MM.1S (cell line): ENCODE results near the gene TPRN.

Source experiments
- DNase-seq: peaks from one replicate; pipeline ENCODE4 v3.0.0-alpha.2; 2015
- H2AFZ ChIP-seq: fragments of 300-600 bp; sonication (generic); 2 replicates; pipeline ENCODE4 v1.6.0; 2016; ENCODE audit warnings: antibody characterized with exemption, low read length
- H3F3A ChIP-seq: fragments of 300-600 bp; sonication (generic); 2 replicates; pipeline ENCODE4 v1.6.1; 2016; ENCODE audit warnings: mild to moderate bottlenecking, antibody characterized with exemption, low read length, moderate library complexity, mixed read lengths; ENCODE audit not compliant: insufficient read depth
- H3K27ac ChIP-seq: fragments of 300-600 bp; sonication (generic); 2 replicates; pipeline ENCODE4 v1.5.1; 2016; ENCODE audit warnings: mild to moderate bottlenecking, low read length
- H3K27me3 ChIP-seq: fragments of 300-600 bp; sonication (generic); replicated peaks from 2 replicates; pipeline ENCODE4 v1.6.0; 2016; ENCODE audit warnings: low read length; ENCODE audit not compliant: insufficient read depth
- H3K36me3 ChIP-seq: fragments of 300-600 bp; sonication (generic); replicated peaks from 2 replicates; pipeline ENCODE4 v1.6.1; 2016; ENCODE audit warnings: mild to moderate bottlenecking, low read length, mixed read lengths; ENCODE audit not compliant: insufficient read depth
- H3K4me1 ChIP-seq: fragments of 300-600 bp; sonication (generic); 2 replicates; pipeline ENCODE4 v1.6.1; 2016; ENCODE audit warnings: low read length, mixed read lengths
- H3K4me2 ChIP-seq: fragments of 300-600 bp; sonication (generic); 2 replicates; pipeline ENCODE4 v1.6.0; 2016; ENCODE audit warnings: low read depth, low read length
- H3K4me3 ChIP-seq: fragments of 300-600 bp; sonication (generic); 2 replicates; pipeline ENCODE4 v1.5.1; 2016; ENCODE audit warnings: low read length, mixed read lengths
- H3K79me2 ChIP-seq: fragments of 300-600 bp; sonication (generic); 2 replicates; pipeline ENCODE4 v1.6.1; 2016; ENCODE audit warnings: mixed run types, low read length, mixed read lengths
- H3K9ac ChIP-seq: fragments of 300-600 bp; sonication (generic); 2 replicates; pipeline ENCODE4 v1.6.1; 2016; ENCODE audit warnings: low read length, mixed read lengths
- H3K9me2 ChIP-seq: fragments of 300-600 bp; sonication (generic); replicated peaks from 2 replicates; pipeline ENCODE4 v1.6.1; 2016; ENCODE audit warnings: mild to moderate bottlenecking, low read length, mixed read lengths; ENCODE audit not compliant: insufficient read depth
- H3K9me3 ChIP-seq: fragments of 300-600 bp; sonication (generic); replicated peaks from 2 replicates; pipeline ENCODE4 v1.6.1; 2016; ENCODE audit warnings: mild to moderate bottlenecking, low read length, mixed read lengths; ENCODE audit not compliant: insufficient read depth
- H4K20me1 ChIP-seq: fragments of 300-600 bp; sonication (generic); 2 replicates; pipeline ENCODE4 v1.6.1; 2016; ENCODE audit warnings: mild to moderate bottlenecking, low read length, moderate library complexity, mixed read lengths; ENCODE audit not compliant: insufficient read depth
- EZH2 ChIP-seq: fragments of 300-600 bp; sonication (generic); optimal IDR thresholded peaks from 2 replicates; pipeline ENCODE3; 2017; ENCODE audit warnings: low read depth, mild to moderate bottlenecking, antibody characterized with exemption, low read length, mixed read lengths
- EZH2phosphoT487 ChIP-seq: fragments of 300-600 bp; sonication (generic); IDR thresholded peaks from 2 replicates; pipeline ENCODE4 v1.6.1; 2018; ENCODE audit warnings: antibody characterized with exemption, low read length
- TF ChIP-seq, protein P1 (sequence below): fragments of 300-600 bp; sonication (generic); IDR thresholded peaks from 2 replicates; pipeline ENCODE4 v1.5.1; 2016; ENCODE audit warnings: antibody characterized with exemption, low read length, mixed read lengths

Gene TPRN

DNA sequence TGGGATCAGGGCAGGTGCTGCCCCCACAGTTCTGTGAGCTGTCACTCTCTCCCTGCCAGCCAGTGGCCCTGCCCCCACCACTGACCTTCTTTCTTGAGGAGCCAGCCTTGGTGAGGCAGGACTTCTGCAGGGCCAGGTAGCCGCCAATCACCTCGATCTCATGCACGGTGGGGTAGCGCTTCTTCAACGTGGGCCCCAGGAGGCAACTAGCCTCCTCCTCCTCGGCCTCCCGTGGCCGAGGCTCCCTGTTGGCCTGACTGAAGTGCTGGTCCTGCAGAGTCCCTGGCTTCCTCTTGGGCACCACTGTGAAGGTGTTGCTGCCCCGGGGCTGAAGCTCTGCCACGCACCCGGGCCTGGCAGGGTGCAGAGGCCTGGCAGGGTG is 1.6 kb downstream of the TPRN start:
- Histone ChIP-seq H3K4me3 (no peak overlapping the region), H3K9ac (no peak overlapping the region), H3F3A (peaks cover 10% of the 10 kb centered on the region; the same call in 1 of the 2 replicates), H3K79me2 (peaks cover 18% of the 10 kb centered on the region), H2AFZ (no peak overlapping the region), H3K36me3 (no peaks in the 10 kb centered on the region), H3K27me3 (no peaks in the 10 kb centered on the region), H3K9me2 (no peaks in the 10 kb centered on the region), H3K4me2 (no peak overlapping the region), H3K4me1 (peaks cover 6% of the 10 kb centered on the region), H3K27ac (no peak overlapping the region), H3K9me3 (no peaks in the 10 kb centered on the region), H4K20me1 (no peaks in the 10 kb centered on the region)
- no peak for DNase-seq
- no peak for TF ChIP-seq EZH2
- TF ChIP-seq, protein P1, sequence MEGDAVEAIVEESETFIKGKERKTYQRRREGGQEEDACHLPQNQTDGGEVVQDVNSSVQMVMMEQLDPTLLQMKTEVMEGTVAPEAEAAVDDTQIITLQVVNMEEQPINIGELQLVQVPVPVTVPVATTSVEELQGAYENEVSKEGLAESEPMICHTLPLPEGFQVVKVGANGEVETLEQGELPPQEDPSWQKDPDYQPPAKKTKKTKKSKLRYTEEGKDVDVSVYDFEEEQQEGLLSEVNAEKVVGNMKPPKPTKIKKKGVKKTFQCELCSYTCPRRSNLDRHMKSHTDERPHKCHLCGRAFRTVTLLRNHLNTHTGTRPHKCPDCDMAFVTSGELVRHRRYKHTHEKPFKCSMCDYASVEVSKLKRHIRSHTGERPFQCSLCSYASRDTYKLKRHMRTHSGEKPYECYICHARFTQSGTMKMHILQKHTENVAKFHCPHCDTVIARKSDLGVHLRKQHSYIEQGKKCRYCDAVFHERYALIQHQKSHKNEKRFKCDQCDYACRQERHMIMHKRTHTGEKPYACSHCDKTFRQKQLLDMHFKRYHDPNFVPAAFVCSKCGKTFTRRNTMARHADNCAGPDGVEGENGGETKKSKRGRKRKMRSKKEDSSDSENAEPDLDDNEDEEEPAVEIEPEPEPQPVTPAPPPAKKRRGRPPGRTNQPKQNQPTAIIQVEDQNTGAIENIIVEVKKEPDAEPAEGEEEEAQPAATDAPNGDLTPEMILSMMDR: no peak
- no peak for TF ChIP-seq EZH2phosphoT487

DNA sequence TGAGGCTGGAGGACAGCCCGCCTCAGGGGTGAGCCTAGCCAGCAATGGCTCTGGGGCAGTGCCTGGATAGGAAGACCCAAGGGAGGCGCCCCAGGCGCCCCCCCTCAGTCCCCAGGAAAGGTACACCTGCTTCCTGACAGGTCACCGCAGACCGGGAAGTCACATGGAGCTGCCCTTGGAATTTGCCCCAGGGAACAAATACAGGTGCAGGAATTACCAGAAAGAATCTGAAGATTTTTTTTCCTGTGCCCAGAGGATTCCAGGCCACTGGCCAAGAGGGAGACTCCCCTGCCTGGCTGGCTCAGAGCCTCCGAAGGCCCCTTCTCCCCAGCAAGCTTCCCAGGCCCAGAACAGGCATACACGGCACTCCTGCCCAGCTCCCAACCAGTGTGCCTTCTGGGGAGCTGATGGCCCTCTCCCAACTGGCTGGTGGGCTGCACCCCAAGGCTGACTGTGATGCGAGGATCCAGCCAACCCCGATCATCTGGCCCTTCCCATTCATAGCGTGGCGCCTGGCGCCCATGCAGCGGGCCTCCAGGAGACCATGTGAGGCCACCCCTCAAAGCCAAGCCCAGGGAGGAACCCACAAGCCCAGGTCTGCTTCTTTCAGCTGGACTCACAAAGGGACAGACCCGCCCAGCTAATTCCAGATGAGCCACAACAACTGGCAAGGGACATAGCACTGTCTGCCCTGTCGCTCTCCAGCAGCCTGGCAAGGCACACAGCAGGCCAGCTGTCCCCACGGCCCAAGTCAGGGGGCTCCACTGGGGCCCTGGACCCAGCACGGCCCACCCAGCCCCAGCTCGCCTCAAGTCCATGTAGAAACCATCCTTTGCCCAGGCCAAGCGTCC is 2.3 kb downstream of the TPRN start:
- TF ChIP-seq, protein P1: no peak
- no peak for TF ChIP-seq EZH2phosphoT487
- no peak for TF ChIP-seq EZH2
- Histone ChIP-seq H3K4me3 (no peak overlapping the region), H3K9me2 (no peaks in the 10 kb centered on the region), H3K4me1 (peaks cover 5% of the 10 kb centered on the region; the same call in 1 of the 2 replicates), H2AFZ (no peak overlapping the region), H3K27me3 (no peaks in the 10 kb centered on the region), H3F3A (0 out of 2 replicates have a peak, but pooled peaks cover 10% of the 10 kb centered on the region), H3K27ac (no peak overlapping the region), H3K79me2 (peaks cover 14% of the 10 kb centered on the region), H3K4me2 (no peak overlapping the region), H3K36me3 (no peaks in the 10 kb centered on the region), H3K9ac (no peak overlapping the region), H4K20me1 (no peaks in the 10 kb centered on the region), H3K9me3 (no peaks in the 10 kb centered on the region)
- DNase-seq: no peak

DNA sequence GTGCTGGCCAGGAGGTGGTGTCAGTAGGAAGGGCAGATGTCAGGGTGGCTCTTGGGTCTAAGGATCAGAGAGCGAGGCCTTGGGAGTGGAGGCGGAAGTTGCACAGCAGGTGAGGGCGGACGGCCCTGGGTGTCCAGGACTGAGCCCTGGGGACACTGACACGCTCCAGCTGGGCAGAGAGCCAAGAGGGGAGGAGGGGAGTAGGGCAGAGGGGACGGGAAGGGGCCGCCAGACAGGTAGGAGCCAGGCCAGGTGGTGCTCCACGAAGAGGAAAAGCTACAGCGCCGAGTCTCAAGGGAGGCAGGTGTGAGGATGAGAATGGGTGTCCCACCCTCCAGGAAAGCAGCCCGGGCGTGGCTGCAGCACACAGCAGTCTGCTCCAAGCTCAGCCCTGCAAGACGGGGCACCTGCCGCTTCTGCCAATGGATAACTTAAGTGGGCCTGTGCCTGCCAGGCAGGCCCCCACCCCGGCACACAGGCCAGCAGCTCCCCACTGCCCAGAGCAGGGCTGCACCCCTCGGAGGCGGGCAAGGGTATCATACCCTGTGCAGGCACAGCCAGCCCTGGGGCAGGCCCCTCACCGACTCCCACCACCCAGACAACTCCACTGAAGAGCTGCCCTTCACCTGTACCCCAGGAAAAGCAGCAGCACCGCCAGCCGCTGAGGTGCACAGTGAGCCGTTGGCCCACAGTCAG is 4.9 kb downstream of the TPRN start:
- H2AFZ ChIP-seq: no peak overlapping the region
- TF ChIP-seq EZH2 (no peak), EZH2phosphoT487 (no peak)
- TF ChIP-seq, protein P1: no peak
- H3K4me1 ChIP-seq: no peaks in the 10 kb centered on the region
- H3K9ac ChIP-seq: no peak overlapping the region
- no peaks in the 10 kb centered on the region for H3K9me2 ChIP-seq
- no peak overlapping the region for H3K4me2 ChIP-seq
- H3K4me3 ChIP-seq: no peak overlapping the region
- H3K27me3 ChIP-seq: no peaks in the 10 kb centered on the region
- DNase-seq: no peak
- H4K20me1 ChIP-seq: no peaks in the 10 kb centered on the region
- no peaks in the 10 kb centered on the region for H3K9me3 ChIP-seq
- peaks cover 11% of the 10 kb centered on the region for H3K79me2 ChIP-seq
- no peaks in the 10 kb centered on the region for H3K36me3 ChIP-seq
- no peak overlapping the region for H3K27ac ChIP-seq
- H3F3A ChIP-seq: 0 out of 2 replicates have a peak, but pooled peaks cover 4% of the 10 kb centered on the region
